HEK293 (cell line): ENCODE results near the gene HOXC11.

Experiments used
- CTCF ChIA-PET: fragments of 350-600 bp; formaldehyde crosslinking; extraction: SDS; loops from one replicate; lab custom pipeline; 2021; ENCODE audit warnings: antibody characterized with exemption; lab: Yijun Ruan, JAX
- POLR2A ChIA-PET: fragments of 300-600 bp; formaldehyde crosslinking; extraction: SDS; loops from one replicate; lab custom pipeline; 2020; ENCODE audit warnings: antibody characterized with exemption, inconsistent platforms; lab: Yijun Ruan, JAX
- H3K27ac ChIP-seq: fragments of 200-500 bp; sonication (Bioruptor generic); 2 replicates; pipeline ENCODE4 v1.5.1; 2014; ENCODE audit warnings: low read depth, low read length, control low read depth, inconsistent platforms; ENCODE audit errors: extremely low read depth
- H3K36me3 ChIP-seq, 2 experiments: fragments of 200-500 bp in 1 of 2; sonication (Bioruptor generic) in 1 of 2; 1 replicate in 1 of 2; 2 replicates in 1 of 2; pipeline ENCODE4 v1.5.1; 2014 to 2017; ENCODE audit warnings: inconsistent platforms in 2 of 2, low read length in 2 of 2; ENCODE audit not compliant: control insufficient read depth in 2 of 2, insufficient read depth in 1 of 2
- H3K4me1 ChIP-seq: fragments of 200-500 bp; sonication (Bioruptor generic); 2 replicates; pipeline ENCODE4 v1.5.1; 2014; ENCODE audit warnings: mild to moderate bottlenecking, low read length, inconsistent platforms; ENCODE audit not compliant: control insufficient read depth, insufficient read depth
- H3K4me3 ChIP-seq: 2 replicates; pipeline ENCODE4 v1.5.1; 2011; ENCODE audit warnings: low read depth, mild to moderate bottlenecking, control low read depth, low read length, moderate library complexity
- H3K9me3 ChIP-seq: fragments of 200-500 bp; sonication (Bioruptor generic); 2 replicates; pipeline ENCODE4 v1.5.1; 2014; ENCODE audit warnings: low read depth, low read length, inconsistent platforms; ENCODE audit not compliant: control insufficient read depth, insufficient read depth
- HOXC10 ChIP-seq: sonication (generic); formaldehyde crosslinking; IDR thresholded peaks from 2 replicates; pipeline ENCODE4 v1.8.1; 2023; ENCODE audit warnings: mild to moderate bottlenecking, missing genetic modification reagents
- HOXD13 ChIP-seq: sonication (generic); formaldehyde crosslinking; IDR thresholded peaks from 2 replicates; pipeline ENCODE4 v1.8.0; 2022; ENCODE audit warnings: missing genetic modification reagents, borderline replicate concordance
- KLF1 ChIP-seq: fragments of 450-650 bp; formaldehyde crosslinking; IDR thresholded peaks from 2 replicates; pipeline ENCODE4 v1.5.1; 2016; ENCODE audit warnings: missing biosample characterization, missing genetic modification characterization
- SP2 ChIP-seq: fragments of 450-650 bp; formaldehyde crosslinking; IDR thresholded peaks from 2 replicates; pipeline ENCODE4 v1.5.1; 2016; ENCODE audit warnings: missing biosample characterization, missing genetic modification characterization
- SP3 ChIP-seq: fragments of 450-650 bp; formaldehyde crosslinking; IDR thresholded peaks from 2 replicates; pipeline ENCODE4 v1.5.1; 2016; ENCODE audit warnings: missing biosample characterization, missing genetic modification characterization
- YY1 ChIP-seq: fragments of 450-650 bp; formaldehyde crosslinking; IDR thresholded peaks from 2 replicates; pipeline ENCODE4 v1.5.1; 2018; ENCODE audit warnings: missing biosample characterization, missing genetic modification characterization
- ZBTB1 ChIP-seq: fragments of 450-650 bp; formaldehyde crosslinking; IDR thresholded peaks from 2 replicates; pipeline ENCODE4 v1.5.1; 2016; ENCODE audit warnings: missing biosample characterization, missing genetic modification characterization
- ZFHX2 ChIP-seq: fragments of 450-650 bp; formaldehyde crosslinking; conservative IDR thresholded peaks from 2 replicates; pipeline ENCODE4 v1.5.1; 2016; ENCODE audit warnings: missing biosample characterization, missing genetic modification characterization
- ZIC2 ChIP-seq: fragments of 450-650 bp; formaldehyde crosslinking; IDR thresholded peaks from 2 replicates; pipeline ENCODE4 v1.5.1; 2016; ENCODE audit warnings: missing biosample characterization, missing genetic modification characterization
- ZNF112 ChIP-seq: fragments of 450-650 bp; formaldehyde crosslinking; IDR thresholded peaks from 2 replicates; pipeline ENCODE4 v1.5.0; 2017; ENCODE audit warnings: missing biosample characterization, missing genetic modification characterization
- ZNF114 ChIP-seq: fragments of 450-650 bp; formaldehyde crosslinking; IDR thresholded peaks from 2 replicates; pipeline ENCODE4 v1.5.0; 2017; ENCODE audit warnings: missing biosample characterization, missing genetic modification characterization
- ZNF140 ChIP-seq: fragments of 450-650 bp; formaldehyde crosslinking; IDR thresholded peaks from 2 replicates; pipeline ENCODE4 v1.5.1; 2016; ENCODE audit warnings: missing biosample characterization, missing genetic modification characterization
- ZNF175 ChIP-seq: fragments of 450-650 bp; formaldehyde crosslinking; IDR thresholded peaks from 2 replicates; pipeline ENCODE4 v1.5.1; 2016; ENCODE audit warnings: missing biosample characterization, missing genetic modification characterization
- ZNF19 ChIP-seq: fragments of 450-650 bp; formaldehyde crosslinking; IDR thresholded peaks from 2 replicates; pipeline ENCODE4; 2016; ENCODE audit warnings: missing biosample characterization, missing genetic modification characterization, low read depth
- ZNF214 ChIP-seq: fragments of 450-650 bp; formaldehyde crosslinking; IDR thresholded peaks from 2 replicates; pipeline ENCODE4 v1.5.1; 2017; ENCODE audit warnings: missing biosample characterization, mild to moderate bottlenecking, missing genetic modification characterization, borderline replicate concordance
- ZNF23 ChIP-seq: fragments of 450-650 bp; formaldehyde crosslinking; IDR thresholded peaks from 2 replicates; pipeline ENCODE4 v1.5.1; 2016; ENCODE audit warnings: missing biosample characterization, missing genetic modification characterization, borderline replicate concordance
- ZNF266 ChIP-seq: fragments of 450-650 bp; formaldehyde crosslinking; IDR thresholded peaks from 2 replicates; pipeline ENCODE4 v1.5.1; 2016; ENCODE audit warnings: missing biosample characterization, missing genetic modification characterization, low read depth
- ZNF335 ChIP-seq: fragments of 450-650 bp; formaldehyde crosslinking; conservative IDR thresholded peaks from 2 replicates; pipeline ENCODE4 v1.5.1; 2016; ENCODE audit warnings: missing biosample characterization, missing genetic modification characterization
- ZNF354C ChIP-seq: fragments of 450-650 bp; formaldehyde crosslinking; IDR thresholded peaks from 2 replicates; pipeline ENCODE4 v1.5.1; 2016; ENCODE audit warnings: missing biosample characterization, missing genetic modification characterization, low read depth, borderline replicate concordance
- ZNF529 ChIP-seq: fragments of 450-650 bp; formaldehyde crosslinking; IDR thresholded peaks from 2 replicates; pipeline ENCODE4 v1.5.1; 2017; ENCODE audit warnings: missing genetic modification characterization, missing biosample characterization; ENCODE audit not compliant: insufficient replicate concordance
- ZNF549 ChIP-seq: fragments of 450-650 bp; IDR thresholded peaks from 2 replicates; pipeline ENCODE4 v1.5.1; 2018; ENCODE audit warnings: missing biosample characterization, missing genetic modification characterization, mild to moderate bottlenecking, inconsistent platforms, moderate library complexity
- ZNF558 ChIP-seq: fragments of 450-650 bp; formaldehyde crosslinking; IDR thresholded peaks from 2 replicates; pipeline ENCODE4 v1.5.1; 2016; ENCODE audit warnings: missing biosample characterization, missing genetic modification characterization
- ZNF660 ChIP-seq: fragments of 450-650 bp; IDR thresholded peaks from 2 replicates; pipeline ENCODE4 v1.5.1; 2018; ENCODE audit warnings: missing biosample characterization, mild to moderate bottlenecking, missing genetic modification characterization
- ZNF776 ChIP-seq: fragments of 450-650 bp; formaldehyde crosslinking; IDR thresholded peaks from 2 replicates; pipeline ENCODE4 v1.5.0; 2017; ENCODE audit warnings: missing biosample characterization, missing genetic modification characterization, borderline replicate concordance
- ZNF791 ChIP-seq: fragments of 450-650 bp; formaldehyde crosslinking; IDR thresholded peaks from 2 replicates; pipeline ENCODE4 v1.5.1; 2016; ENCODE audit warnings: missing biosample characterization, missing genetic modification characterization
- ZSCAN16 ChIP-seq: fragments of 450-650 bp; formaldehyde crosslinking; IDR thresholded peaks from 2 replicates; pipeline ENCODE4 v1.5.1; 2016; ENCODE audit warnings: missing biosample characterization, missing genetic modification characterization
- ZSCAN23 ChIP-seq: fragments of 450-650 bp; formaldehyde crosslinking; IDR thresholded peaks from 2 replicates; pipeline ENCODE4 v1.5.1; 2016; ENCODE audit warnings: missing biosample characterization, missing genetic modification characterization
- TF ChIP-seq, protein P1 (sequence below): fragments of 450-650 bp; IDR thresholded peaks from 2 replicates; pipeline ENCODE4 v1.5.1; 2018; ENCODE audit warnings: missing biosample characterization, mild to moderate bottlenecking, missing genetic modification characterization
- TF ChIP-seq, protein P2 (sequence below): fragments of 450-650 bp; formaldehyde crosslinking; IDR thresholded peaks from 2 replicates; pipeline ENCODE4 v1.5.1; 2016; ENCODE audit warnings: missing biosample characterization, missing genetic modification characterization
- TF ChIP-seq, protein P3 (sequence below): fragments of 450-650 bp; formaldehyde crosslinking; IDR thresholded peaks from 2 replicates; pipeline ENCODE4 v1.5.1; 2017; ENCODE audit warnings: missing biosample characterization, missing genetic modification characterization
- TF ChIP-seq, protein P4 (sequence below): fragments of 450-650 bp; formaldehyde crosslinking; IDR thresholded peaks from 2 replicates; pipeline ENCODE4 v1.5.1; 2016; ENCODE audit warnings: missing biosample characterization, missing genetic modification characterization

HOXC11 gene

GRCh38 chr12:54016478-54016964 lies 43.6 kb downstream of the HOXC11 start (continued):
- TF ChIP-seq ZNF791 (tag by site-specific recombination) (no peak), ZNF112 (tag by site-specific recombination) (no peak), ZNF354C (tag by site-specific recombination) (no peak), ZNF776 (tag by site-specific recombination) (no peak), SP2 (peak; percentile 49), HOXC10 (CRISPR knock-in tag) (peak; percentile 73; the same call in 1 of the 2 replicates), ZNF660 (0 out of 2 replicates have a peak, but pooled peaks have one; percentile 45), ZNF558 (tag by site-specific recombination) (no peak), HOXD13 (CRISPR knock-in tag) (peak; percentile 74; the same call in 1 of the 2 replicates), ZSCAN23 (no peak), ZNF335 (tag by site-specific recombination) (no peak), ZNF266 (tag by site-specific recombination) (no peak), YY1 (tag by site-specific recombination) (peak; percentile 55; the same call in 1 of the 2 replicates), ZNF140 (no peak), ZNF549 (no peak), ZFHX2 (peak; percentile 52), KLF1 (tag by site-specific recombination) (0 out of 2 replicates have a peak, but pooled peaks have one; percentile 16), ZNF175 (tag by site-specific recombination) (no peak), ZNF19 (no peak), ZBTB1 (tag by site-specific recombination) (no peak), ZNF529 (tag by site-specific recombination) (no peak)
- TF ChIP-seq, protein P1, sequence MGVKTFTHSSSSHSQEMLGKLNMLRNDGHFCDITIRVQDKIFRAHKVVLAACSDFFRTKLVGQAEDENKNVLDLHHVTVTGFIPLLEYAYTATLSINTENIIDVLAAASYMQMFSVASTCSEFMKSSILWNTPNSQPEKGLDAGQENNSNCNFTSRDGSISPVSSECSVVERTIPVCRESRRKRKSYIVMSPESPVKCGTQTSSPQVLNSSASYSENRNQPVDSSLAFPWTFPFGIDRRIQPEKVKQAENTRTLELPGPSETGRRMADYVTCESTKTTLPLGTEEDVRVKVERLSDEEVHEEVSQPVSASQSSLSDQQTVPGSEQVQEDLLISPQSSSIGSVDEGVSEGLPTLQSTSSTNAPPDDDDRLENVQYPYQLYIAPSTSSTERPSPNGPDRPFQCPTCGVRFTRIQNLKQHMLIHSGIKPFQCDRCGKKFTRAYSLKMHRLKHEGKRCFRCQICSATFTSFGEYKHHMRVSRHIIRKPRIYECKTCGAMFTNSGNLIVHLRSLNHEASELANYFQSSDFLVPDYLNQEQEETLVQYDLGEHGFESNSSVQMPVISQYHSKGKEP = peak; percentile 100

GRCh38 chr12:54017027-54017788 lies 44.3 kb downstream of the HOXC11 start:
- Histone ChIP-seq H3K9me3 (no peaks in the 10 kb centered on the region), H3K27ac (peak overlapping the region; percentile 100), H3K4me3 (peak overlapping the region; percentile 81), H3K36me3 (no peaks in the 10 kb centered on the region), H3K4me1 (peaks cover 45% of the 10 kb centered on the region)
- CTCF ChIA-PET = interaction anchor here (0.8 to 3.8 kb wide), 15 partner anchors 10 to 362 kb away, joined by 3 to 23 read pairs (median 4); partner anchors contain the start of genes HOXC10, HOXC5, HOXC6 and HOXC8
- POLR2A ChIA-PET = interaction anchor here (0.7 to 2.5 kb wide), 30 partner anchors 8 to 1011 kb away, joined by 3 to 39 read pairs (median 6); partner anchors contain the start of genes ATP5MC2, CBX5, EIF4B and HNRNPA1
- no peak for TF ChIP-seq ZSCAN16
- TF ChIP-seq, protein P2, sequence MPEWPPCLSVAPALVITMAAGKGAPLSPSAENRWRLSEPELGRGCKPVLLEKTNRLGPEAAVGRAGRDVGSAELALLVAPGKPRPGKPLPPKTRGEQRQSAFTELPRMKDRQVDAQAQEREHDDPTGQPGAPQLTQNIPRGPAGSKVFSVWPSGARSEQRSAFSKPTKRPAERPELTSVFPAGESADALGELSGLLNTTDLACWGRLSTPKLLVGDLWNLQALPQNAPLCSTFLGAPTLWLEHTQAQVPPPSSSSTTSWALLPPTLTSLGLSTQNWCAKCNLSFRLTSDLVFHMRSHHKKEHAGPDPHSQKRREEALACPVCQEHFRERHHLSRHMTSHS (tag by site-specific recombination) = no peak
- TF ChIP-seq ZNF214 (tag by site-specific recombination) = no peak
- TF ChIP-seq ZNF114 (tag by site-specific recombination) = no peak
- TF ChIP-seq, protein P3, sequence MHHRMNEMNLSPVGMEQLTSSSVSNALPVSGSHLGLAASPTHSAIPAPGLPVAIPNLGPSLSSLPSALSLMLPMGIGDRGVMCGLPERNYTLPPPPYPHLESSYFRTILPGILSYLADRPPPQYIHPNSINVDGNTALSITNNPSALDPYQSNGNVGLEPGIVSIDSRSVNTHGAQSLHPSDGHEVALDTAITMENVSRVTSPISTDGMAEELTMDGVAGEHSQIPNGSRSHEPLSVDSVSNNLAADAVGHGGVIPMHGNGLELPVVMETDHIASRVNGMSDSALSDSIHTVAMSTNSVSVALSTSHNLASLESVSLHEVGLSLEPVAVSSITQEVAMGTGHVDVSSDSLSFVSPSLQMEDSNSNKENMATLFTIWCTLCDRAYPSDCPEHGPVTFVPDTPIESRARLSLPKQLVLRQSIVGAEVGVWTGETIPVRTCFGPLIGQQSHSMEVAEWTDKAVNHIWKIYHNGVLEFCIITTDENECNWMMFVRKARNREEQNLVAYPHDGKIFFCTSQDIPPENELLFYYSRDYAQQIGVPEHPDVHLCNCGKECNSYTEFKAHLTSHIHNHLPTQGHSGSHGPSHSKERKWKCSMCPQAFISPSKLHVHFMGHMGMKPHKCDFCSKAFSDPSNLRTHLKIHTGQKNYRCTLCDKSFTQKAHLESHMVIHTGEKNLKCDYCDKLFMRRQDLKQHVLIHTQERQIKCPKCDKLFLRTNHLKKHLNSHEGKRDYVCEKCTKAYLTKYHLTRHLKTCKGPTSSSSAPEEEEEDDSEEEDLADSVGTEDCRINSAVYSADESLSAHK (tag by site-specific recombination) = peak; percentile 100
- no peak for TF ChIP-seq ZIC2 (tag by site-specific recombination)
- TF ChIP-seq SP3 (tag by site-specific recombination) = no peak
- no peak for TF ChIP-seq ZNF23
- TF ChIP-seq, protein P4, sequence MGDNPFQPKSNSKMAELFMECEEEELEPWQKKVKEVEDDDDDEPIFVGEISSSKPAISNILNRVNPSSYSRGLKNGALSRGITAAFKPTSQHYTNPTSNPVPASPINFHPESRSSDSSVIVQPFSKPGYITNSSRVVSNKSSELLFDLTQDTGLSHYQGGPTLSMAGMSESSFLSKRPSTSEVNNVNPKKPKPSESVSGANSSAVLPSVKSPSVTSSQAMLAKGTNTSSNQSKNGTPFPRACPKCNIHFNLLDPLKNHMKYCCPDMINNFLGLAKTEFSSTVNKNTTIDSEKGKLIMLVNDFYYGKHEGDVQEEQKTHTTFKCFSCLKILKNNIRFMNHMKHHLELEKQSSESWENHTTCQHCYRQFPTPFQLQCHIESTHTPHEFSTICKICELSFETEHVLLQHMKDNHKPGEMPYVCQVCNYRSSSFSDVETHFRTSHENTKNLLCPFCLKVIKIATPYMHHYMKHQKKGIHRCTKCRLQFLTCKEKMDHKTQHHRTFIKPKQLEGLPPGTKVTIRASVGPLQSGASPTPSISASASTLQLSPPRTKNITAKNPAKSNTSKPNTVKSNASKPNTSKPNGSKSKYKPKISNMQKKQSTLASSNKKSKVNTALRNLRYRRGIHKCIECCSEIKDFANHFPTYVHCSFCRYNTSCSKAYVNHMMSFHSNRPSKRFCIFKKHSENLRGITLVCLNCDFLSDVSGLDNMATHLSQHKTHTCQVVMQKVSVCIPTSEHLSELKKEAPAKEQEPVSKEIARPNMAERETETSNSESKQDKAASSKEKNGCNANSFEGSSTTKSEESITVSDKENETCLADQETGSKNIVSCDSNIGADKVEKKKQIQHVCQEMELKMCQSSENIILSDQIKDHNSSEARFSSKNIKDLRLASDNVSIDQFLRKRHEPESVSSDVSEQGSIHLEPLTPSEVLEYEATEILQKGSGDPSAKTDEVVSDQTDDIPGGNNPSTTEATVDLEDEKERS (tag by site-specific recombination) = no peak
